K562 (cell line): ENCODE measurements around the gene FAM193A.

ENCODE experiments used
- BCL6 ChIP-seq: fragments of 250-450 bp; sonication (Bioruptor Pico); IDR thresholded peaks from 2 replicates; pipeline ENCODE4 v1.4.0; 2020
- EZH2 ChIP-seq: IDR thresholded peaks from 2 replicates; pipeline ENCODE4 v1.6.1; 2012; ENCODE audit warnings: low read depth, mild to moderate bottlenecking, inconsistent platforms, low read length, borderline replicate concordance
- MXI1 ChIP-seq: IDR thresholded peaks from 2 replicates; pipeline ENCODE4 v1.6.1; 2011; ENCODE audit warnings: low read depth, mild to moderate bottlenecking, improper control_type of control experiment, low read length
- NFYB ChIP-seq: IDR thresholded peaks from 2 replicates; pipeline ENCODE4 v1.6.1; 2011; ENCODE audit warnings: mild to moderate bottlenecking, moderate library complexity; ENCODE audit not compliant: insufficient read length; ENCODE audit errors: extremely low read depth
- OTX1 ChIP-seq: fragments of 450-650 bp; formaldehyde crosslinking; IDR thresholded peaks from 2 replicates; pipeline ENCODE4 v1.4.0; 2022; ENCODE audit warnings: mild to moderate bottlenecking
- RBM15 ChIP-seq: fragments of 200-400 bp; formaldehyde crosslinking; IDR thresholded peaks from 2 replicates; pipeline ENCODE4 v1.6.1; 2018; ENCODE audit warnings: mild to moderate bottlenecking, low read length, moderate library complexity; ENCODE audit not compliant: insufficient read depth
- SNRNP70 ChIP-seq: fragments of 200-400 bp; formaldehyde crosslinking; optimal IDR thresholded peaks from 2 replicates; pipeline ENCODE3; 2017; ENCODE audit warnings: low read depth, low read length
- TF ChIP-seq, protein P1 (sequence below), 3 experiments: IDR thresholded peaks in 2 of 3; conservative IDR thresholded peaks in 1 of 3; 2 replicates each; pipeline ENCODE4 v1.5.1; 2011 to 2012; ENCODE audit warnings: low read length in 3 of 3, mild to moderate bottlenecking in 3 of 3, control low read depth in 2 of 3, improper control_type of control experiment in 1 of 3, inconsistent platforms in 1 of 3, low read depth in 1 of 3, mixed read lengths in 1 of 3, moderate library complexity in 1 of 3; ENCODE audit not compliant: insufficient read depth in 2 of 3
- TF ChIP-seq, protein P2 (sequence below), 2 experiments: IDR thresholded peaks in 1 of 2; conservative IDR thresholded peaks in 1 of 2; 2 replicates each; pipeline ENCODE4 v1.6.1; 2016; ENCODE audit warnings: low read depth in 2 of 2, mild to moderate bottlenecking in 1 of 2, missing compliant biosample characterization in 1 of 2, missing genetic modification characterization in 1 of 2, moderate library complexity in 1 of 2

DNA sequence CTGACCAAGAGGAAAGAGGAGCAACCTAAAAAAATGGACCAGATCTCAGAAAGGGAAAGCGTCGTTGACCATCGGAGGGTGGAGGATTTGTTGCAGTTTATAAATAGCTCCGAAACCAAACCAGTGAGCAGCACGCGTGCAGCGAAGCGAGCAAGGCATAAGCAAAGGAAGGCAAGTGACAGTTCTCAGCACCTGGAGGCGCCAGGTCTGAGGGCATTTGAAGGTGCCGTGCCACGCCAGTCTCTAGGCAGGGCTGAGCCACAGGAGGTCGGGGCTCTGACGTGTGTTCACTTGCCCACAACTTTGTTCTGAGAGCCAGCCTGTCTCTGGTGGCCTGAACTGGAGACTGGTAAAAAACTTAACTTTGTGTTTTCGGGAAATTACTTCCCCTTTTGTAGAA lies 160.0 kb downstream of the FAM193A start:
- no peak for TF ChIP-seq BCL6 (CRISPR knock-in tag)
- no peak for TF ChIP-seq RBM15
- no peak for TF ChIP-seq SNRNP70
- TF ChIP-seq OTX1, result no peak
- TF ChIP-seq MXI1, result no peak
- TF ChIP-seq EZH2, result no peak
- no peak for TF ChIP-seq NFYB
- TF ChIP-seq, protein P1, sequence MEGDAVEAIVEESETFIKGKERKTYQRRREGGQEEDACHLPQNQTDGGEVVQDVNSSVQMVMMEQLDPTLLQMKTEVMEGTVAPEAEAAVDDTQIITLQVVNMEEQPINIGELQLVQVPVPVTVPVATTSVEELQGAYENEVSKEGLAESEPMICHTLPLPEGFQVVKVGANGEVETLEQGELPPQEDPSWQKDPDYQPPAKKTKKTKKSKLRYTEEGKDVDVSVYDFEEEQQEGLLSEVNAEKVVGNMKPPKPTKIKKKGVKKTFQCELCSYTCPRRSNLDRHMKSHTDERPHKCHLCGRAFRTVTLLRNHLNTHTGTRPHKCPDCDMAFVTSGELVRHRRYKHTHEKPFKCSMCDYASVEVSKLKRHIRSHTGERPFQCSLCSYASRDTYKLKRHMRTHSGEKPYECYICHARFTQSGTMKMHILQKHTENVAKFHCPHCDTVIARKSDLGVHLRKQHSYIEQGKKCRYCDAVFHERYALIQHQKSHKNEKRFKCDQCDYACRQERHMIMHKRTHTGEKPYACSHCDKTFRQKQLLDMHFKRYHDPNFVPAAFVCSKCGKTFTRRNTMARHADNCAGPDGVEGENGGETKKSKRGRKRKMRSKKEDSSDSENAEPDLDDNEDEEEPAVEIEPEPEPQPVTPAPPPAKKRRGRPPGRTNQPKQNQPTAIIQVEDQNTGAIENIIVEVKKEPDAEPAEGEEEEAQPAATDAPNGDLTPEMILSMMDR (IDR thresholded peaks at IDR 0.05 in 2 of 3, conservative IDR thresholded peaks at IDR 0.05 in 1 of 3; ENCODE audit: insufficient read depth in 2 of 3, low read depth in 1 of 3, low read length in 3 of 3), result no peak
- TF ChIP-seq, protein P2, sequence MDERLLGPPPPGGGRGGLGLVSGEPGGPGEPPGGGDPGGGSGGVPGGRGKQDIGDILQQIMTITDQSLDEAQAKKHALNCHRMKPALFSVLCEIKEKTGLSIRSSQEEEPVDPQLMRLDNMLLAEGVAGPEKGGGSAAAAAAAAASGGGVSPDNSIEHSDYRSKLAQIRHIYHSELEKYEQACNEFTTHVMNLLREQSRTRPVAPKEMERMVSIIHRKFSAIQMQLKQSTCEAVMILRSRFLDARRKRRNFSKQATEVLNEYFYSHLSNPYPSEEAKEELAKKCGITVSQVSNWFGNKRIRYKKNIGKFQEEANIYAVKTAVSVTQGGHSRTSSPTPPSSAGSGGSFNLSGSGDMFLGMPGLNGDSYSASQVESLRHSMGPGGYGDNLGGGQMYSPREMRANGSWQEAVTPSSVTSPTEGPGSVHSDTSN (CRISPR knock-in tag; IDR thresholded peaks at IDR 0.05; ENCODE audit: low read depth), result no peak
- TF ChIP-seq, protein P2 (tag; conservative IDR thresholded peaks at IDR 0.05; ENCODE audit: low read depth), result no peak
